ENCODE results near the gene FOXP4.

The FOXP4 gene

DNA sequence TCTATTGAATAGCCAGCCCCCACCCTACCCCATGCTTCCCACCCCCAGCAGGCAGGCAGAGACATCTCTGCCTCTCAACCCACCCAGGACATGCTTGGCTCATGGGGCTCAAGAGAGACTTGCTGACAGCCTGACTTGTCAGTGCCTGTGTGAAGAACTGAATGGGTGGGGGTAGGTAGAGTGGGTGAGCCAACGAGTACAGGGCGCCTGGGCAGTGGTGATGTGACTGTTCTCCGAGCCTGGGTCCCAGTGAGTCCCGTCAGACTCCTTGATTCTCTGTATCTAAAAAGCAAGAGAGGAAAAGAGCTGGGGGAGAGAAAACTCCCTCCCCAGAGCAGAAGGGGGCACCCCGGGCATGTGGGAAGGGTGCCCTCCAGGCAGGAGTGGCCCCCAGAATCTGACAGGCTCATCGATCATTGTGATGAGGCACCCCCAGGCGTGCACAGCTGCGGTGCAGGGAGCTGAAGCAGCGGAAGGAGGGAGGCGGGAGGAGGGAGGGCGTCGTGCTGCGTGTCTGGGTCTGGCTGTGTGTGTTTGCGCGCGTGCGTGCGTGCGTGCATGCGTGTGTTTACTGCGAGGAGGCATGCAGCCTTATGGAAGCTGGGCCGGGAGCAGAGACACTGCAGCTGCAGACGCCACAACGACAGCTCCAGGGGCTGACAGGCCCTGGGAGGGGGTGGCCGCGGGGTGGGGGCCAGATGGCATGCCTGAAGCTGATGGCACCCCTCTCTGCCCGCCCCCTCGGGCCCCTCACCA is 40.2 kb downstream of the FOXP4 start:
- no peak for DNase-seq

DNA sequence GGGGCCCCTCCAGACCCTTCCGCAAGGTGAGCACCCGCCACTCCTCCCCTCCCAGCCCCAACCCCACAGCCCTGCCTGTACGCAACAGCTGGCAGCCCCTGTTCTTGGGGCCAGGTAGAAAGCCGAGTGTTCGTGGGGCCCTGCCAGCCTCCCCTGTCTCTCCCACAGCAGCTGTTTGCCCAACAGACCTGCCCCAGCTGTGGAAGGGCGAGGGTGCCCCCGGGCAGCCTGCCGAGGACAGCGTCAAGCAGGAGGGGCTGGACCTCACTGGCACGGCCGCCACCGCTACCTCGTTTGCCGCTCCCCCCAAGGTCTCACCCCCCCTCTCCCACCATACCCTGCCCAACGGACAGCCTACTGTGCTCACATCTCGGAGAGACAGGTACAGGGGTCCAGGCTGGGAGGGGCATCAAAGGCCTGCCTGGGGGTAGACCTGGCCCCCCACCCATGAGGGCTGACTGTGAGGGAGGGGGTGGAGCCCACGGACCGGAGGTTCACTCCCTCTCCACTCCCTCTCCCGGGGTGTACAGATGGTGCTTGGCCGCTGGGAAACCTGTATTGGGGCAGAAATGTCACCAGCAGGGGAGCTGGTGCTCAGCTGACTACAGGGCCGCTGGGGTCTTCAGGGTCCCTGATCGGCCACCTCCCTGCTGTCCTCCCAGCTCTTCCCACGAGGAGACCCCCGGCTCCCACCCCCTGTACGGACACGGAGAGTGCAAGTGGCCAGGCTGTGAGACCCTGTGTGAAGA is 41.1 kb downstream of the FOXP4 start:
- no peak for DNase-seq

DNA sequence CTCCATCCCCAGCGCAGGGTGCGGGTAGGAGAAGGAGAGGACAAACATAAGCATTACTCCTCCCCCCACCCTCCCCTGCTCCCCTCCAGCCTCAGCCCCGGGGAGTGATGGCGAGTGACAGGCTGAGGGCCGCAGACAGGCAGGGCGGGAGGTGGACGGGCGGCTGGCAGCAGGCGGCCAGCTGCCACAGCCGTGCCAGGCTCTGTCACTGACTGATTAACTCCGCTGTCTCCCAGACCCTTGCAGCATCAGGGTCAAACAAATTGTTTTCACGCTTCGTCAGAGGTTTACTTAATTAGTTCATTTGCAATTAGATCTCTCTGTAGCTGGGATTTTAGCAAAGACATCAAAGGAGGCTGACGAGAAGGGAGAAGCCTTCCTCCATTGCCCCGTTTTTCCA is 41.9 kb downstream of the FOXP4 start:
- no peak for DNase-seq

DNA sequence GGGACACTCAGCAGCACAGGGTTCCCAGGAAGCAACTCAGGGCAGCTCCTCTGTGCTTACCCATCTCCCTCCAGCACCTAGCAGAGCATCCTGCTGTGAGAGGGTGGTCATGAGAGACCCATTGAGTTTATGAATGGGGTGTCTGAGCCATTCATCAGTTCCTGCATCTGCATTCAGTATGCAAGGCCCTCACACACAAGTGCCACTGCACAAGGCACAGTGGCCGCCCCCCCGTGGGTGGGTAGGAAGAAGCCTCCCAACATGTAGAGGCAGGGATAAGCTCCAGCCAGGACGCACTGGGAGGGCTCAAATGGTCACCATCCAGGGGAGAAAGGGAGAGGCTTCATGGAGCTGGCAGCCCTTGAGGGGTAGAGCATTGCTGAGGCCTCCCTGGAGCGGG is 43.0 kb downstream of the FOXP4 start:
- DNase-seq = no peak

GRCh38 chr6:41589636-41590622 is 43.7 kb downstream of the FOXP4 start:
- no peak for DNase-seq

GRCh38 chr6:41591122-41591521 is 44.9 kb downstream of the FOXP4 start:
- no peak for DNase-seq

- no peak for DNase-seq
These were observed 45.8 kb downstream of the FOXP4 start for GRCh38 chr6:41591859-41592502.

GRCh38 chr6:41593406-41593805 is 47.2 kb downstream of the FOXP4 start:
- no peak for DNase-seq

DNA sequence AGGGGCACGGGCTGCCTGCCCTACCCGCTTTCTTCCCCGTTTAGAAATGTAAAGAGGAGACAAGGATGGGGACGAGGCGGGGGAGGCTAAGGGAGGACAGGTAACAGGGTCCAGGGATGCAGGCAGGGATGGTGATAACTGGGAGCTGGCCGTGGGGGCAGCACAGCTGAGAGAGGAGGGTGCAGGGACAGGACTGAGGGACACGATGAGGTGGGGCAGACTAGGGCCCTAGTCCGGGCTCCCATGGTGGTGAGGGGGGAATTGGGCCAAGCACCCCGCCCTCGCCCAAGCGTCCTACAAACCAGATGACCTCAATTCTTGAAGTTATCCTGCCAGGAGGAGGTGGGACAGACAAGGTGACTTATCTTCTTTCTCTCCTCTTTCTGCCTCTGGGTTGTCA is 47.7 kb downstream of the FOXP4 start:
- no peak for DNase-seq

DNA sequence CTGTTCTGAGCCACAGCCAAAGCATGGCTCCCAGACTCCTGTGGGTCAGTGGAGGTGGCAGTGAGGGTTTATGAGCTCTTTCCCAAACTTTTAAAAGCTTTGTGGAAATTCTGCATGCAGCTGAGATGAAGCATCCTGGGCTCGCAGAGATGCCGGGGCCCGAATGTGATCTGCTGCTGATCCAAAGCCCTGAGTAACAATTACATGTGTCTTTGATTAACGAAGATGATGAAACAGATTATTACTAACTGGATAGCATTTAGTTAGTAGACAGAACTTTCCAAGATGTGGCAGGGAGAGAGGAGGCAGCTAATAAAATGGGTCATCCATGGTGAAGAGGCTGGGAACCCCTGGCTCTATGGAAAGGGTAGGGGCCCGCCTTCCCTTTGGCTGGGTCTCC is 48.1 kb downstream of the FOXP4 start:
- no peak for DNase-seq

DNA sequence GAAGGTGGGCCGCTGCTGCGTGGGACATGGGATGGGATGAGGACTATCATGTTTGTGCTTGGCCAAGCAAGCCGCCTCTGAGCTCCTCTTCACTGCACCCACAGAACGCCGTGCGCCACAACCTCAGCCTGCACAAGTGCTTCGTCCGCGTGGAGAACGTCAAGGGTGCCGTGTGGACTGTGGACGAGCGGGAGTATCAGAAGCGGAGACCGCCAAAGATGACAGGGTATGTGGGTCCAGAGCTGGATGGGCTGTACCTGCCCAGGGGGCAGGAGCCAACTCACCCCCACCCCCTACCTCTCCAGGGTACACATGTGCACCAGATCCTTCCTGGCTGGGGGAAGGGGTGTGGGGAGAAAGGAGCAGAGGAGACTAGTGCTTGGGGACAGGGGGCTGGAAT is 48.6 kb downstream of the FOXP4 start:
- no peak for DNase-seq

DNA sequence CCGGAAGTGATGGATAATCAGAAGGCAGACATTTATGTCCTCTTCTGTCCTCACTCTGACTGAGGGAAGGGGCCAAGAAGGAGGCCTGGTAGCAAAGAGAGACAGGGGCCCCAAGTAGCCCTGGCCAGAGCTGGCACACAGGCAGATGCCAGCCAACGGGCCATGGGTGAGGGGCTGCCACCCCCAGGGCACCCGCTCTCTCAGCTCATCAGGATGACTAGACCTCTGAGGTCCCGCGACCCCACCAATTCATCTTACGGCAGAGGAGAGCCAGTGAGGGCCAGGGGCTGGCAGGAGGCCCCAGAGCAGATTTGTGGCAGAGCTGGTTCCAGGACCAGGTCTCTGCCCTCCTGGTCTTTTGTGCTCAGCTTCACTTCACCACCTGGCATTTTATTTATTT is 49.0 kb downstream of the FOXP4 start:
- no peak for DNase-seq

GRCh38 chr6:41596096-41596685 is 50.0 kb downstream of the FOXP4 start:
- DNase-seq = no peak

- DNase-seq = no peak
These were observed 50.6 kb downstream of the FOXP4 start for GRCh38 chr6:41596807-41597206.

- no peak for DNase-seq
These were observed 51.2 kb downstream of the FOXP4 start for GRCh38 chr6:41597246-41598000.

GRCh38 chr6:41598670-41599014 is 52.5 kb downstream of the FOXP4 start:
- DNase-seq = no peak

DNA sequence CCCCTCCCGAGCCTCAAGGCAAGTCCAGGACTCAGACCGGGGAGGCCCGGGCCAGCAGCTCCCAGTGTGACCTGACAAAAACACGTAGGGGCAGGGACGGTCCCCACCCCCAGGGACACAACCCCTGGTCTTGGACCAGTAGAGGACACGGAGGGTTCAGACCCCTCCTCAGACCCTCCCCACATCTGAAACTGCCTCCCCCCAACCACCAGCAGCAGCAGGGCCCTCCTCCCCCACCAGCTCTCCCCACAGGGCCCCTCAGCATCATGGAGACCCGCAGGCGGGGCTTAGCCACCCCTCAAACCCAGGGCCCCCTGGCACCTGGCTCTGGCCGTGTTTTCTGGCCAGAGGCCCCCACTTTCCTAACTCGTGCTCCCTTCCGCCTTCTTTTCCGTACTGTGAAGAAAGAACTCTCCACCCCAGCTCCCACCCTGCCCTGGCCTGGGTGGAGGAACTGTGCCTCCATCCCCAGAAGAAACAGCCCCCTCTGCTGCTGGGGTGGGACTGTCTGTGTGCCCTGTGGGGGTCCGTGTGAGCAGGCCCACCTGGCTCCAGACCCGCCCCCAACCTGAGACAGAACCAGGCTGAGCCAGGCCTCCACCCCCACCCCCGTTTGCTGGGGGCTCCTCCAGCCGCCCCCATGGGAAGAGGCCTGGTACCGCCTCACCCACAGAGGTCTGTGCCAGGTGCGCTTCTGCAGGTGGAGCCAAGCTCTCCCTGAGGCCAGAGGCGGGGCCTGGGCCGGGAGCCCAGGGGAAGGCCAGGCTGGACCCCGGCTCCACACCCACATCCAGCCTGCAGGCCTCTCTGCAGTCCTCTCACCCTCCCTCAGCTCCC is 53.1 kb downstream of the FOXP4 start:
- no peak for DNase-seq

DNA sequence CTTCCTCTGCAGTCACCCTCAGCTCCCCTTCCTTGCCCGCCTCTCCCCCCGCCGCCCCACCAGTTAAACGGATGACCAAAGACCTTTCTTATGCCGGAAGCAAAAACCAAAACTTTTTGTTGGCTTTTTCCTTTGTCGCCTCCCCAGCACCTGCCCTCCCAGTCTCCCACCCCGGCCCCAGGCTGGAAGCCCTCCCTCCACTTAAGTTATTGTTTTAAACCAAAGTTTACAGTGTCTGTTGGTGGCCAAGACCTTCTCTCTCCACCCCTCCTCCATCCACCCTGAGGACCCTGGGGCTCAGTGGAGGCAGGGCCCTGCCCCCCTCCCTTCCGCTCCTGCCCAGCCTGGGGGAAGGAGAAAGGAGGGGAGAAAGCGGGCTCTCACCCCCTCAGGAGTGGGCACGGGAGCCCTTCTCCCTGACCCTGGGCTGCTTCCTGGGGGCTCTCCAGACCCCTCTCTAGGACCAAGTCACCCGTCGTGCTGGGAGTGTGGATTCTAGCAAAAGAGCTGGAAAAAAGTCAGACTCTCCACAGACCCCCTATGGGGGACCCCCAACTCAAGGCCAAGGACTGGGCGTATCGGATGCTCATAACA is 53.8 kb downstream of the FOXP4 start:
- DNase-seq = no peak

DNA sequence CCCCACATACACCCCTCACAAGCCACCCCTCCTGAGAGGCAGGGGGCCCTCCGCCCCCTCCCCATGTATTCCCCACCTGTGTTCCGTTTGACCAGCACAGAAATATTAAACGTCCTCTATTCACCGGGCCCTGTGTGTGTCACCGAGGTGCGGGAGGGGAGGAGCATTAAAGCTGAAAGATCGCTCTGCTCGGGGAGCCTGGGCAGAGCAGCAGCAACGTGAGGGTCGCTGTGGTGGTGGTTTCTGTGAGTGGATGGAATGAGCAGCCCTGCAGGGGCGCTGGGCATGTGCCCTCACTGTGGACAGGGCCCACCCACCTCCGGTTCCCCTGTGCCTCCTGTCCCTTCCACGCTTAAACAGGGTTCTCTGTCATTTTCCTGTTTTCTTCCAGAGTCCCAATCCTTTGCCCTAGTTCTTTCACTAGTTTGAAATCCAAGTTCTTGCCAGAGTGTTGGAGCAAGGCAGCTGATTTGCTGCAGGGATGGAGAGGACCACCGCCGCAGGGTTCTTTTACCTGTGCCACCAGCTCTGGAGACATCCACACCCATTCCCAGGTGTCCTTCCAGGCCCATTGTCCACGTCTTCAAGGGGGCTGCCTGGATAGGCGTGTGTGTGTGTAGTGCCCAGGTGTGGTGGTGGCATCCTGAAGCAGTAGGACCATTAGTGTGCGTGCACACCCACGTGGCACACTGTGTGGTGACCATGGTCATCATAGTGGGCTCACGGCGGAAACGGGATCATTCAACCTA is 54.5 kb downstream of the FOXP4 start:
- DNase-seq = no peak

DNA sequence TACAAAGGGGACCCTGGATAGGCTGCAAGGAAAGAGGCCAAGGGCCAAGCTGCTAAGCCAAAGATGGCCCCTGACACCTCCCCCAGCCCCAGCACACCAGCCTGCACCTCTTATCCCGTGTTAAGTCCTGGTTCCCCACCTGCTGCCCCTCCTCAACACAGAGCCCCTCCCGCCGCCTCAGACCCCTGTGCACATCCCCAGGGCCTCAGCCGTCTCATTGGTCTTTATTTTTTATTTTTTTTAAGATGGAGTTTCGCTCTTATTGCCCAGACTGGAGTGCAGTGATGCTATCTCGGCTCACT is 55.0 kb downstream of the FOXP4 start:
- DNase-seq = no peak

Measured in DMS153 (cell line).